IMR-90 (cell line): ENCODE measurements around the gene LRPPRC. TPM values are rescaled to one million over a fixed set of nuclear protein-coding genes. Genes with fewer than 3 reads are reported as not detected.

Source experiments
- ATAC-seq: fragments of 200-7000 bp; cut with Tn5 transposase; 2 replicates; pipeline ENCODE4 v1.9.1; 2020; ENCODE audit warnings: low read depth, mild to moderate bottlenecking, moderate library complexity
- BruUV-seq: library from RNA; stranded (reverse); fragments of 400-500 nt; replicated peaks from 2 replicates; lab custom pipeline; 2021; lab: Mats Ljungman, UMichigan
- CTCF ChIA-PET: fragments of 300-600 bp; formaldehyde crosslinking; extraction: SDS; loops from one replicate; lab custom pipeline; 2021; ENCODE audit warnings: antibody characterized with exemption; lab: Yijun Ruan, JAX
- POLR2A ChIA-PET: fragments of 300-600 bp; sonication (Branson Sonifier 250); formaldehyde crosslinking; loops from one replicate; lab custom pipeline; 2022; ENCODE audit warnings: antibody characterized with exemption; ENCODE audit not compliant: unreplicated experiment; lab: Charles Lee
- DNase-seq: peaks from one replicate; pipeline ENCODE4 v3.0.0; 2013
- H2AFZ ChIP-seq: replicated peaks from 2 replicates; pipeline ENCODE3; 2013; ENCODE audit warnings: low read length, mild to moderate bottlenecking; ENCODE audit not compliant: poor library complexity
- H2AK5ac ChIP-seq: 2 replicates; pipeline ENCODE4 v1.6.1; 2013; ENCODE audit warnings: low read depth, low read length, inconsistent platforms
- H2AK9ac ChIP-seq: replicated peaks from 2 replicates; pipeline ENCODE3; 2013; ENCODE audit warnings: mild to moderate bottlenecking, low read depth, low read length, moderate library complexity; ENCODE audit not compliant: poor library complexity
- H2BK120ac ChIP-seq: 2 replicates; pipeline ENCODE4 v1.6.1; 2013; ENCODE audit warnings: low read depth, low read length, inconsistent platforms
- H2BK15ac ChIP-seq: 3 replicates; pipeline ENCODE4 v1.6.1; 2013; ENCODE audit warnings: low read depth, low read length, inconsistent platforms
- H2BK20ac ChIP-seq: 2 replicates; pipeline ENCODE4 v1.6.1; 2013; ENCODE audit warnings: low read depth, mild to moderate bottlenecking, inconsistent platforms, low read length, moderate library complexity
- H2BK5ac ChIP-seq: 2 replicates; pipeline ENCODE4 v1.6.1; 2013; ENCODE audit warnings: mild to moderate bottlenecking, low read depth, low read length, inconsistent platforms; ENCODE audit not compliant: poor library complexity, severe bottlenecking
- H3K14ac ChIP-seq: replicated peaks from 2 replicates; pipeline ENCODE4 v1.6.1; 2013; ENCODE audit warnings: low read depth, low read length, inconsistent platforms
- H3K18ac ChIP-seq: 2 replicates; pipeline ENCODE4 v1.6.1; 2013; ENCODE audit warnings: low read depth, low read length, control low read depth
- H3K23ac ChIP-seq: 2 replicates; pipeline ENCODE4 v1.6.1; 2013; ENCODE audit warnings: low read depth, low read length, inconsistent platforms
- H3K27ac ChIP-seq: 2 replicates; pipeline ENCODE4 v1.5.1; 2013; ENCODE audit warnings: mild to moderate bottlenecking, control low read depth, low read length; ENCODE audit not compliant: insufficient read depth
- H3K27me3 ChIP-seq: 2 replicates; pipeline ENCODE4 v1.6.1; 2013; ENCODE audit warnings: low read length; ENCODE audit not compliant: control insufficient read depth, insufficient read depth
- H3K36me3 ChIP-seq: 2 replicates; pipeline ENCODE4 v1.6.1; 2013; ENCODE audit warnings: low read length, mixed read lengths; ENCODE audit not compliant: control insufficient read depth, insufficient read depth
- H3K4ac ChIP-seq: 2 replicates; pipeline ENCODE4 v1.6.1; 2013; ENCODE audit warnings: low read depth, low read length, inconsistent platforms
- H3K4me1 ChIP-seq: 2 replicates; pipeline ENCODE4 v1.6.1; 2013; ENCODE audit warnings: low read length, mixed read lengths; ENCODE audit not compliant: control insufficient read depth, insufficient read depth
- H3K4me2 ChIP-seq: 2 replicates; pipeline ENCODE4 v1.6.1; 2013; ENCODE audit warnings: low read depth, mild to moderate bottlenecking, control low read depth, low read length, moderate library complexity
- H3K4me3 ChIP-seq: 2 replicates; pipeline ENCODE4 v1.5.1; 2013; ENCODE audit warnings: low read depth, mild to moderate bottlenecking, control low read depth, low read length, moderate library complexity; ENCODE audit not compliant: insufficient read depth
- H3K56ac ChIP-seq: 2 replicates; pipeline ENCODE4 v1.6.1; 2013; ENCODE audit warnings: low read length, inconsistent platforms; ENCODE audit not compliant: insufficient read depth; ENCODE audit errors: extremely low read depth
- H3K79me1 ChIP-seq, 2 experiments: 2 replicates each; pipeline ENCODE4 v1.6.1; 2013; ENCODE audit warnings: low read length in 2 of 2, inconsistent platforms in 1 of 2, low read depth in 1 of 2
- H3K9ac ChIP-seq: 2 replicates; pipeline ENCODE4 v1.6.1; 2013; ENCODE audit warnings: low read depth, low read length, control low read depth
- H3K9me1 ChIP-seq: 2 replicates; pipeline ENCODE4 v1.6.1; 2013; ENCODE audit warnings: low read length, inconsistent platforms; ENCODE audit not compliant: insufficient read depth
- H3K9me3 ChIP-seq: 2 replicates; pipeline ENCODE4 v1.6.1; 2013; ENCODE audit warnings: low read length; ENCODE audit not compliant: control insufficient read depth, insufficient read depth
- H4K20me1 ChIP-seq: 2 replicates; pipeline ENCODE4 v1.6.1; 2013; ENCODE audit warnings: low read length, inconsistent platforms; ENCODE audit not compliant: insufficient read depth
- H4K5ac ChIP-seq: 2 replicates; pipeline ENCODE4 v1.6.1; 2013; ENCODE audit warnings: mild to moderate bottlenecking, low read depth, low read length, control low read depth
- H4K8ac ChIP-seq, 2 experiments: 2 replicates each; pipeline ENCODE4 v1.6.1; 2013; ENCODE audit warnings: low read depth in 2 of 2, low read length in 2 of 2, control low read depth in 1 of 2, inconsistent platforms in 1 of 2
- H4K91ac ChIP-seq: 2 replicates; pipeline ENCODE4 v1.6.1; 2013; ENCODE audit warnings: low read depth, low read length, inconsistent platforms; ENCODE audit not compliant: insufficient read depth
- BHLHE40 ChIP-seq: fragments of 150-350 bp; IDR thresholded peaks from 2 replicates; pipeline ENCODE4 v1.6.1; 2016; ENCODE audit warnings: mild to moderate bottlenecking, low read depth, low read length
- NFE2L2 ChIP-seq: fragments of 150-350 bp; IDR thresholded peaks from 2 replicates; pipeline ENCODE4 v1.6.1; 2016; ENCODE audit warnings: low read depth, mild to moderate bottlenecking, low read length
- POLR2A ChIP-seq: IDR thresholded peaks from 2 replicates; pipeline ENCODE4 v1.6.1; 2012; ENCODE audit warnings: mild to moderate bottlenecking, low read depth, low read length
- RAD21 ChIP-seq: IDR thresholded peaks from 2 replicates; pipeline ENCODE4 v1.6.1; 2012; ENCODE audit warnings: low read length, improper control_type of control experiment
- RFX5 ChIP-seq: IDR thresholded peaks from 2 replicates; pipeline ENCODE4 v1.8.0; 2012; ENCODE audit warnings: low read depth, mild to moderate bottlenecking, low read length, moderate library complexity
- WGBS, 2 experiments: methylation state at CpG; one replicate each; pipeline versions ENCODE4 v1.1.5 to v1.1.7; 2013; ENCODE audit warnings: missing lambda C conversion rate in 2 of 2; ENCODE audit not compliant: insufficient read length in 1 of 2; ENCODE audit errors: extremely low coverage in 2 of 2; 5-methylcytosine and 5-hydroxymethylcytosine counted together
- dilution Hi-C: fragments of 300-500 bp; cut with HindIII; formaldehyde crosslinking; loops from one replicate; pipeline ENCODE4 v1.14.3; 2018; ENCODE audit warnings: low sequenced_read_pairs; ENCODE audit not compliant: unreplicated experiment
- in situ Hi-C: fragments of 300-500 bp; cut with MboI; formaldehyde crosslinking; loops from 3 replicates; pipeline ENCODE4 v1.14.3; 2019; ENCODE audit warnings: low sequenced_read_pairs, inconsistent platforms, mixed read lengths
- intact Hi-C: fragments of 100-400 bp; cut with micrococcal nuclease; formaldehyde crosslinking; loops from 2 replicates; pipeline ENCODE4 v1.10.0; 2022
- polyA plus RNA-seq, 3 experiments: library from polyadenylated mRNA; depleted of rRNA; stranded (reverse); fragments of >200 nt; gene quantifications; 2 replicates each; pipeline ENCODE4 v1.2.3, GENCODE V29; 2012; ENCODE audit warnings: low replicate concordance in 1 of 3
- total RNA-seq: library from RNA; depleted of rRNA; stranded (reverse); fragments of >200 nt; gene quantifications from 2 replicates; pipeline ENCODE4 v1.2.3, GENCODE V29; 2012

Gene LRPPRC
- total and polyA plus RNA-seq, 2 of the 4 experiments (the other 2 are of a cell fraction) = 30.4 to 36.0 TPM

- no peak overlapping the region for H4K5ac ChIP-seq
- H3K14ac ChIP-seq = no peak overlapping the region; the same call in 1 of the 2 replicates
- H3K4me1 ChIP-seq = peaks cover 4% of the 10 kb centered on the region
- intact Hi-C loops = no loop called here
- peak overlapping the region; percentile 45; the same call in 1 of the 2 replicates for H3K4ac ChIP-seq
- H3K9me3 ChIP-seq = no peaks in the 10 kb centered on the region
- POLR2A ChIA-PET = no interaction called here
- no peak overlapping the region; the same call in 2 of the 3 replicates for H2BK15ac ChIP-seq
- ATAC-seq = no peak
- H3K4me3 ChIP-seq = no peak overlapping the region
- TF ChIP-seq RAD21 (no peak), BHLHE40 (no peak), RFX5 (no peak), POLR2A (no peak), NFE2L2 (no peak)
- H3K36me3 ChIP-seq = peaks cover 11% of the 10 kb centered on the region
- H3K79me1 ChIP-seq = no peaks in the 10 kb centered on the region
- H3K9ac ChIP-seq = no peak overlapping the region
- peaks cover 7% of the 10 kb centered on the region for H3K9me1 ChIP-seq
- no peak overlapping the region for H3K27ac ChIP-seq
- dilution Hi-C loops = no loop called here
- CTCF ChIA-PET = interaction anchor here (1.5 kb wide), 1 partner anchor 56 kb away, joined by 3 read pairs; no protein-coding TSS in a partner anchor
- H3K4me2 ChIP-seq = peak overlapping the region; percentile 36; the same call in 1 of the 2 replicates
- DNase-seq = no peak
- H2AK9ac ChIP-seq = no peak overlapping the region
- in situ Hi-C loops = no loop called here
- no peaks in the 10 kb centered on the region for H4K20me1 ChIP-seq
- no peak overlapping the region for H2AK5ac ChIP-seq
- H3K27me3 ChIP-seq = no peaks in the 10 kb centered on the region; the same call in none of the 2 replicates
- no peak overlapping the region for H4K91ac ChIP-seq
- no peak overlapping the region for H3K18ac ChIP-seq
- WGBS, 2 experiments = no CpG with 5 or more reads among the region's 4 CpGs
- H3K56ac ChIP-seq = no peak overlapping the region
- H2BK5ac ChIP-seq = no peak overlapping the region
- H2BK120ac ChIP-seq = no peak overlapping the region
- no peak overlapping the region for H3K23ac ChIP-seq
- H4K8ac ChIP-seq = no peak overlapping the region
- BruUV-seq = no TSS peak
- H2BK20ac ChIP-seq = no peak overlapping the region
- no peak overlapping the region for H2AFZ ChIP-seq
Observed at GRCh38 chr2:43882312-43882711, 113.5 kb downstream of the LRPPRC start.
